Lower leg skin (tissue), 3 donors: ENCODE data around the gene TTN.

ENCODE experiments used
- POLR2A ChIP-seq, 2 donors: fragments of 450-650 bp; IDR thresholded peaks; one replicate each; pipeline ENCODE4 v1.6.1; 2016 to 2017; ENCODE audit warnings: antibody characterized with exemption in 2 of 2, mild to moderate bottlenecking in 1 of 2, moderate library complexity in 1 of 2
- TF ChIP-seq, protein P1 (sequence below), 3 donors: fragments of 450-650 bp; IDR thresholded peaks; one replicate each; pipeline ENCODE4 v1.5.1; 2016; ENCODE audit warnings: antibody characterized with exemption in 3 of 3, mild to moderate bottlenecking in 3 of 3, moderate library complexity in 2 of 3

GRCh38 chr2:178592655-178593054, 214.6 kb downstream of the TTN start:
- TF ChIP-seq, protein P1, sequence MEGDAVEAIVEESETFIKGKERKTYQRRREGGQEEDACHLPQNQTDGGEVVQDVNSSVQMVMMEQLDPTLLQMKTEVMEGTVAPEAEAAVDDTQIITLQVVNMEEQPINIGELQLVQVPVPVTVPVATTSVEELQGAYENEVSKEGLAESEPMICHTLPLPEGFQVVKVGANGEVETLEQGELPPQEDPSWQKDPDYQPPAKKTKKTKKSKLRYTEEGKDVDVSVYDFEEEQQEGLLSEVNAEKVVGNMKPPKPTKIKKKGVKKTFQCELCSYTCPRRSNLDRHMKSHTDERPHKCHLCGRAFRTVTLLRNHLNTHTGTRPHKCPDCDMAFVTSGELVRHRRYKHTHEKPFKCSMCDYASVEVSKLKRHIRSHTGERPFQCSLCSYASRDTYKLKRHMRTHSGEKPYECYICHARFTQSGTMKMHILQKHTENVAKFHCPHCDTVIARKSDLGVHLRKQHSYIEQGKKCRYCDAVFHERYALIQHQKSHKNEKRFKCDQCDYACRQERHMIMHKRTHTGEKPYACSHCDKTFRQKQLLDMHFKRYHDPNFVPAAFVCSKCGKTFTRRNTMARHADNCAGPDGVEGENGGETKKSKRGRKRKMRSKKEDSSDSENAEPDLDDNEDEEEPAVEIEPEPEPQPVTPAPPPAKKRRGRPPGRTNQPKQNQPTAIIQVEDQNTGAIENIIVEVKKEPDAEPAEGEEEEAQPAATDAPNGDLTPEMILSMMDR (IDR thresholded peaks at IDR 0.05), result no peak
- TF ChIP-seq POLR2A (IDR thresholded peaks at IDR 0.05), result no peak
